Measurements from ENCODE around the gene CLN5. TPM values are rescaled to one million over a fixed set of nuclear protein-coding genes. Genes with fewer than 3 reads are reported as not detected.

CLN5 gene
- total and polyA plus RNA-seq, 10 of the 15 experiments (the other 5 are each of a cell fraction or from before 2014, with no cell fraction given) = 11.2 to 22.2 (median 13.1) TPM

GRCh38 chr13:76991432-76991795 lies 467 bp upstream of the CLN5 start (continued):
- peak; percentile 83 to 92; a peak in 3 of 4 replicates for TF ChIP-seq BHLHE40 (IDR thresholded peaks at IDR 0.05; ENCODE audit: borderline replicate concordance in 1 of 2, low read depth in 2 of 2, low read length in 1 of 2)
- no peak for TF ChIP-seq FOXM1 (IDR thresholded peaks at IDR 0.05; ENCODE audit: low read depth, low read length)
- no peak for TF ChIP-seq MYC (IDR thresholded peaks at IDR 0.05; ENCODE audit: insufficient read depth, insufficient read length, insufficient replicate concordance, low read length, severe bottlenecking)
- TF ChIP-seq RCOR1 (conservative IDR thresholded peaks at IDR 0.05; ENCODE audit: low read depth, low read length) = no peak
- peak in 1 of 2 experiments; percentile 73; a peak in 1 of 4 replicates for TF ChIP-seq EP300 (IDR thresholded peaks at IDR 0.05; ENCODE audit: borderline replicate concordance in 1 of 2, control insufficient read depth in 1 of 2, low read depth in 2 of 2, low read length in 2 of 2)
- TF ChIP-seq GATAD2B (conservative IDR thresholded peaks at IDR 0.05; ENCODE audit: low read depth) = no peak
- no peak for TF ChIP-seq ZSCAN29 (IDR thresholded peaks at IDR 0.05)
- peak; percentile 46; the same call in 1 of the 2 replicates for TF ChIP-seq TCF12 (IDR thresholded peaks at IDR 0.05; ENCODE audit: low read depth, low read length)

DNA sequence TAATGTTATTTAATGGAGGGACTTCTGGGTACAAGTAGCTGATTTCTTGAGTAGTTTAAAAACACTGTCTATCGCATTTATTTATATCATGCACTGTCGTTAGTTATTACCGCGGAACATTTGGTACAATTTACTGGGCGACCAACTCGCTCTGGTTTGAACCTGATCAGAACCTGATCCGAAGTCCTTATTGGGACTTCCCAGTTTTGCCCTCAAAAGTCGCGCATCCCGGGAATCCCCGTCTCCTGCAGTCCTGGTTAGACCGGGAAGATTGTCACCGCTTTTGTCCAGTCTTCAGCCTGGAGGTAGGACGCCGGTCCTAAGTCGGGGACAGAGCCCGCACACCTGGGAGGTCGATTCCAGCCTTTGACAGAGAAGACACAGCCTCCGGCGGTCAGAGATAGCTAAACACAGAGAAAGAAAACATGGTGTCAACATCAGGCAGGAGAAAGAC lies 694 bp downstream of the CLN5 start:
- H3K36me3 ChIP-seq (ENCODE audit: control insufficient read depth in 2 of 2, insufficient read depth in 2 of 2, low read length in 1 of 2) = peaks cover 0 to 10% of the 10 kb centered on the region in 2 experiments; a peak in 2 of 4 replicates
- H3K4me2 ChIP-seq (ENCODE audit: control insufficient read depth, insufficient read depth) = peak overlapping the region; percentile 96
- peak overlapping the region; percentile 96 for H3K9ac ChIP-seq (ENCODE audit: control insufficient read depth, insufficient read depth, low read length)
- ATAC-seq (peak; percentile 29), FAIRE-seq (no peak), DNase-seq (ENCODE audit: low read depth, low spot score) (no peak)
- ChIA-PET POLR2A (interaction anchor here (0.6 to 5.3 kb wide), 9 partner anchors 9 to 547 kb away, joined by 3 to 27 read pairs (median 3); partner anchors contain the start of gene FBXL3), CTCF (interaction anchor here (0.5 to 4.7 kb wide), 6 partner anchors 11 to 39 kb away, joined by 3 to 47 read pairs (median 6); no protein-coding TSS in a partner anchor), SMC1A (ENCODE audit: uncharacterized antibody, unreplicated experiment) (interaction anchor here (1.0 to 2.3 kb wide), 9 partner anchors 9 to 63 kb away, joined by 3 to 12 read pairs (median 6); no protein-coding TSS in a partner anchor), RAD21 (ENCODE audit: unreplicated experiment) (interaction anchor here (1.0 to 2.2 kb wide), 5 partner anchors 9 to 35 kb away, joined by 3 to 10 read pairs (median 5); partner anchors contain the start of gene FBXL3)
- H3K79me2 ChIP-seq (ENCODE audit: control insufficient read depth, insufficient read depth, low read length) = peaks cover 22% of the 10 kb centered on the region
- TSS peak; percentile 67 for BruUV-seq (replicated peaks)
- H4K20me1 ChIP-seq (ENCODE audit: control insufficient read depth, insufficient read depth) = no peaks in the 10 kb centered on the region
- peak overlapping the region; percentile 54 for H3K27ac ChIP-seq (ENCODE audit: control insufficient read depth, insufficient read depth)
- WGBS (ENCODE audit: insufficient coverage, insufficient replicate concordance, low lambda C conversion rate, missing lambda C conversion rate) = under 1% methylated on average over 20 of the region's 20 CpGs
- peak overlapping the region; percentile 61 for H2AFZ ChIP-seq (ENCODE audit: control insufficient read depth, low read depth, low read length)
- H3K4me1 ChIP-seq (ENCODE audit: control insufficient read depth, insufficient read depth, low read length) = peaks cover 7% of the 10 kb centered on the region
- in situ Hi-C loops (cut with MboI) = loop anchor here (10.0 kb wide), 1 partner anchor 722 kb away; no protein-coding TSS in a partner anchor
- H3K4me3 ChIP-seq = peak overlapping the region; percentile 90
- intact Hi-C loops (cut with micrococcal nuclease; ENCODE audit: unreplicated experiment) = loop anchor here (2.0 to 5.0 kb wide), 2 partner anchors 32 to 510 kb away; no protein-coding TSS in a partner anchor
- H3K9me3 ChIP-seq (replicated peaks; ENCODE audit: control insufficient read depth, insufficient read depth, low read length) = no peaks in the 10 kb centered on the region
- no peaks in the 10 kb centered on the region for H3K27me3 ChIP-seq (replicated peaks in 1 of 2; ENCODE audit: control insufficient read depth in 2 of 2, insufficient read depth in 2 of 2, low read length in 1 of 2)
- TF ChIP-seq NR2C2 (IDR thresholded peaks at IDR 0.05; ENCODE audit: borderline replicate concordance, control insufficient read depth, insufficient read length, low read depth) (no peak), KDM1A (IDR thresholded peaks at IDR 0.05; ENCODE audit: borderline replicate concordance) (no peak), MTA2 (IDR thresholded peaks at IDR 0.05; ENCODE audit: low read depth) (peak; percentile 17; the same call in 1 of the 2 replicates), ZNF622 (IDR thresholded peaks at IDR 0.05) (no peak)
- TF ChIP-seq, protein P1, sequence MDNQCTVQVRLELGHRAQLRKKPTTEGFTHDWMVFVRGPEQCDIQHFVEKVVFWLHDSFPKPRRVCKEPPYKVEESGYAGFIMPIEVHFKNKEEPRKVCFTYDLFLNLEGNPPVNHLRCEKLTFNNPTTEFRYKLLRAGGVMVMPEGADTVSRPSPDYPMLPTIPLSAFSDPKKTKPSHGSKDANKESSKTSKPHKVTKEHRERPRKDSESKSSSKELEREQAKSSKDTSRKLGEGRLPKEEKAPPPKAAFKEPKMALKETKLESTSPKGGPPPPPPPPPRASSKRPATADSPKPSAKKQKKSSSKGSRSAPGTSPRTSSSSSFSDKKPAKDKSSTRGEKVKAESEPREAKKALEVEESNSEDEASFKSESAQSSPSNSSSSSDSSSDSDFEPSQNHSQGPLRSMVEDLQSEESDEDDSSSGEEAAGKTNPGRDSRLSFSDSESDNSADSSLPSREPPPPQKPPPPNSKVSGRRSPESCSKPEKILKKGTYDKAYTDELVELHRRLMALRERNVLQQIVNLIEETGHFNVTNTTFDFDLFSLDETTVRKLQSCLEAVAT (IDR thresholded peaks at IDR 0.05) = peak; percentile 44
- TF ChIP-seq, protein P2, sequence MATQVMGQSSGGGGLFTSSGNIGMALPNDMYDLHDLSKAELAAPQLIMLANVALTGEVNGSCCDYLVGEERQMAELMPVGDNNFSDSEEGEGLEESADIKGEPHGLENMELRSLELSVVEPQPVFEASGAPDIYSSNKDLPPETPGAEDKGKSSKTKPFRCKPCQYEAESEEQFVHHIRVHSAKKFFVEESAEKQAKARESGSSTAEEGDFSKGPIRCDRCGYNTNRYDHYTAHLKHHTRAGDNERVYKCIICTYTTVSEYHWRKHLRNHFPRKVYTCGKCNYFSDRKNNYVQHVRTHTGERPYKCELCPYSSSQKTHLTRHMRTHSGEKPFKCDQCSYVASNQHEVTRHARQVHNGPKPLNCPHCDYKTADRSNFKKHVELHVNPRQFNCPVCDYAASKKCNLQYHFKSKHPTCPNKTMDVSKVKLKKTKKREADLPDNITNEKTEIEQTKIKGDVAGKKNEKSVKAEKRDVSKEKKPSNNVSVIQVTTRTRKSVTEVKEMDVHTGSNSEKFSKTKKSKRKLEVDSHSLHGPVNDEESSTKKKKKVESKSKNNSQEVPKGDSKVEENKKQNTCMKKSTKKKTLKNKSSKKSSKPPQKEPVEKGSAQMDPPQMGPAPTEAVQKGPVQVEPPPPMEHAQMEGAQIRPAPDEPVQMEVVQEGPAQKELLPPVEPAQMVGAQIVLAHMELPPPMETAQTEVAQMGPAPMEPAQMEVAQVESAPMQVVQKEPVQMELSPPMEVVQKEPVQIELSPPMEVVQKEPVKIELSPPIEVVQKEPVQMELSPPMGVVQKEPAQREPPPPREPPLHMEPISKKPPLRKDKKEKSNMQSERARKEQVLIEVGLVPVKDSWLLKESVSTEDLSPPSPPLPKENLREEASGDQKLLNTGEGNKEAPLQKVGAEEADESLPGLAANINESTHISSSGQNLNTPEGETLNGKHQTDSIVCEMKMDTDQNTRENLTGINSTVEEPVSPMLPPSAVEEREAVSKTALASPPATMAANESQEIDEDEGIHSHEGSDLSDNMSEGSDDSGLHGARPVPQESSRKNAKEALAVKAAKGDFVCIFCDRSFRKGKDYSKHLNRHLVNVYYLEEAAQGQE (IDR thresholded peaks at IDR 0.05; ENCODE audit: low read depth, low read length) = no peak
